HG02678 (cell line): Measurements from ENCODE around the gene RNF111.
"Not testable (repeated sequence)": the region's sequence is repeated elsewhere in the genome, so short reads cannot be mapped to it uniquely, and the experiment has no call there.

Experiments
- ATAC-seq: cut with Tn5 transposase; IDR thresholded peaks from one replicate; pipeline ENCODE4 v1.9.1; 2021; ENCODE audit warnings: mild to moderate bottlenecking, moderate library complexity; ENCODE audit not compliant: unreplicated experiment

The RNF111 gene

GRCh38 chr15:59131456-59131855, 144.0 kb downstream of the RNF111 start:
- ATAC-seq: no peak

GRCh38 chr15:59131969-59132562, 144.6 kb downstream of the RNF111 start:
- ATAC-seq: no peak

- no peak for ATAC-seq
Measured at GRCh38 chr15:59133929-59134427, 146.5 kb downstream of the RNF111 start.

GRCh38 chr15:59137566-59137965, 150.1 kb downstream of the RNF111 start:
- ATAC-seq: no peak

GRCh38 chr15:59138243-59138642, 150.8 kb downstream of the RNF111 start:
- ATAC-seq: peak; percentile 60

- no peak for ATAC-seq
Measured at GRCh38 chr15:59140422-59141226, 153.2 kb downstream of the RNF111 start.

- ATAC-seq: no peak
Measured at GRCh38 chr15:59143281-59143680, 155.8 kb downstream of the RNF111 start.

- ATAC-seq: not testable (repeated sequence)
Measured at GRCh38 chr15:59144594-59144993, 157.1 kb downstream of the RNF111 start.
